ENCODE data around the gene CDH26.

- TF ChIP-seq, protein P1, sequence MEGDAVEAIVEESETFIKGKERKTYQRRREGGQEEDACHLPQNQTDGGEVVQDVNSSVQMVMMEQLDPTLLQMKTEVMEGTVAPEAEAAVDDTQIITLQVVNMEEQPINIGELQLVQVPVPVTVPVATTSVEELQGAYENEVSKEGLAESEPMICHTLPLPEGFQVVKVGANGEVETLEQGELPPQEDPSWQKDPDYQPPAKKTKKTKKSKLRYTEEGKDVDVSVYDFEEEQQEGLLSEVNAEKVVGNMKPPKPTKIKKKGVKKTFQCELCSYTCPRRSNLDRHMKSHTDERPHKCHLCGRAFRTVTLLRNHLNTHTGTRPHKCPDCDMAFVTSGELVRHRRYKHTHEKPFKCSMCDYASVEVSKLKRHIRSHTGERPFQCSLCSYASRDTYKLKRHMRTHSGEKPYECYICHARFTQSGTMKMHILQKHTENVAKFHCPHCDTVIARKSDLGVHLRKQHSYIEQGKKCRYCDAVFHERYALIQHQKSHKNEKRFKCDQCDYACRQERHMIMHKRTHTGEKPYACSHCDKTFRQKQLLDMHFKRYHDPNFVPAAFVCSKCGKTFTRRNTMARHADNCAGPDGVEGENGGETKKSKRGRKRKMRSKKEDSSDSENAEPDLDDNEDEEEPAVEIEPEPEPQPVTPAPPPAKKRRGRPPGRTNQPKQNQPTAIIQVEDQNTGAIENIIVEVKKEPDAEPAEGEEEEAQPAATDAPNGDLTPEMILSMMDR (IDR thresholded peaks at IDR 0.05; ENCODE audit: poor library complexity, severe bottlenecking) = no peak
- TF ChIP-seq SMC3 (conservative IDR thresholded peaks at IDR 0.05; ENCODE audit: poor library complexity) = no peak
Observed at GRCh38 chr20:59911041-59911440, 47.2 kb upstream of the CDH26 start.

All from neural cell (in vitro differentiated cells).